Psoas muscle (tissue), 8 donors: ENCODE data around the gene ZNF236. TPM values are rescaled to one million over a fixed set of nuclear protein-coding genes. Genes with fewer than 3 reads are reported as not detected.

Experiments used
- ATAC-seq, 4 donors: fragments of 200-7000 bp; cut with Tn5 transposase; one replicate each; pipeline ENCODE4 v1.9.1; 2020; ENCODE audit warnings: moderate library complexity in 3 of 4, mild to moderate bottlenecking in 2 of 4
- DNase-seq, 2 donors: peaks; one replicate each; pipeline ENCODE4 v3.0.0-alpha.2; 2020
- H3K27ac ChIP-seq: fragments of 200-600 bp; one replicate; pipeline ENCODE4 v1.8.0; 2022
- H3K27me3 ChIP-seq, 3 donors: fragments of 200-600 bp in 1 of 3; one replicate each; pipeline versions ENCODE4 v1.6.1 to v1.8.0; 2013 to 2022; ENCODE audit warnings: low read length in 2 of 3, mild to moderate bottlenecking in 2 of 3, moderate library complexity in 1 of 3; ENCODE audit not compliant: insufficient read depth in 3 of 3
- H3K36me3 ChIP-seq, 2 donors: fragments of 200-600 bp in 1 of 2; one replicate each; pipeline versions ENCODE4 v1.6.1 to v1.8.0; 2013 to 2022; ENCODE audit warnings: low read depth in 1 of 2, mild to moderate bottlenecking in 1 of 2, moderate library complexity in 1 of 2; ENCODE audit not compliant: insufficient read depth in 1 of 2
- H3K4me1 ChIP-seq: fragments of 200-600 bp; one replicate; pipeline ENCODE4 v1.8.0; 2022
- H3K4me3 ChIP-seq: fragments of 200-600 bp; one replicate; pipeline ENCODE4 v1.8.0; 2022; ENCODE audit warnings: mild to moderate bottlenecking
- H3K9me3 ChIP-seq: fragments of 200-600 bp; one replicate; pipeline ENCODE4 v1.8.0; 2022
- WGBS, 3 donors: extraction: QIAGEN DNeasy Blood & Tissue Kit; methylation state at CpG; one replicate each; pipeline versions ENCODE4 v1.1.6 to v1.1.7; 2013; 5-methylcytosine and 5-hydroxymethylcytosine counted together
- intact Hi-C, 2 donors: fragments of 100-400 bp; cut with DNase I; formaldehyde crosslinking; loops; one replicate each; pipeline versions ENCODE4 v1.11.0 to v1.14.2; 2022
- polyA plus RNA-seq, 3 donors: library from polyadenylated mRNA; stranded (reverse); fragments of 200-250 nt; gene quantifications; one replicate each; pipeline ENCODE4 v1.2.3, GENCODE V29; 2013
- total RNA-seq, 4 donors: library from RNA; stranded (reverse); fragmentation: NEBNext Ultra II Directional in 2 of 4; extraction: Animal tissue kit (Norgen Biotek cat#: 25700) in 2 of 4; gene quantifications; one replicate each; pipeline versions ENCODE4 v1.2.1 to v1.2.4, GENCODE V29; 2021 to 2023
- TF ChIP-seq, protein P1 (sequence below): fragments of 200-600 bp; IDR thresholded peaks from one replicate; pipeline ENCODE4 v1.8.0; 2022; ENCODE audit warnings: antibody characterized with exemption
- donor health status: healthy with polysubstance abuse.
- donor health status: DM: no; HTN: no; CAD: no; lungs with moderate emphysema.
- donor health status: Bipolar disorder and iron deficiency.
- donor health status: healthy.
- donor health status: DM: yes; HTN: yes; CAD: no.
- donor health status: DM: no; HTN: no; CAD: no.
- donor health status: DM: no; HTN: no; CAD: no.
- donor health status: DM: yes; HTN: yes; CAD: no.

ZNF236 gene
- total and polyA plus RNA-seq, 7 donors: 0.76 to 9.4 (median 7.5) TPM

DNA sequence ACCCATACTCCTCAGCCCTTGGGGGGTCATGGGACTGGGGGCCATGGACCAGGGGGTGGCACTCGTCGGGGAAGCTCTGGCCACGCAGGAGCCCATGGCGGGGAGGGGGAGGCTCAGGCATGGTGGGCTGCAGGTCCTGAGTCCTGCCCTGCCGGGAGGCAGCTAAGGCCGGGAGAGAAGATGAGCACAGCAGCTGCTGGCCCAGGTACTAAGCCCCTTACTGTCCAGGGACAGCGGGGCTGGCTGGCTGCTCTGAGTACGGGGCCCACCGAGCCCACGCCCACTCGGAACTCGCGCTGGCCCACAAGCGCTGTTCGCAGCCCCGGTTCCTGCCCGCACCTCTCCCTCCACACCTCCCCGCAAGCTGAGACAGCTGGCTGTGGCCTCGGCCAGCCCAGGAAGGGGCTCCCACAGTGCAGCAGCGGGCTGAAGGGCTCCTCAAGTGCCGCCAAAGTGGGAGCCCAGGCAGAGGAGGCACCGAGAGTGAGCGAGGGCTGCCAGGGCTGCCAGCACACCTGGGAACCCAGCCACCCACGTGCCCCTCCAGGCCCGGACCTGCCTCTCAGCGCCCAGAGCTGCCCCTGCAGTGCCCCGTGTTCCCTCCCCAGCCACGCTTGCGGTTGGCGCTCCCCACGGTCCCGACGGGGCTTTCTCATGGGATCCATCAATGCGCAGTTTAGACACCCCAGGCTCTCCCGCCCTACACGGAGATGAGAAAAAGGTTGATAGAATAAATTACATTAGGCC is 33.6 kb upstream of the ZNF236 start:
- TF ChIP-seq, protein P1, sequence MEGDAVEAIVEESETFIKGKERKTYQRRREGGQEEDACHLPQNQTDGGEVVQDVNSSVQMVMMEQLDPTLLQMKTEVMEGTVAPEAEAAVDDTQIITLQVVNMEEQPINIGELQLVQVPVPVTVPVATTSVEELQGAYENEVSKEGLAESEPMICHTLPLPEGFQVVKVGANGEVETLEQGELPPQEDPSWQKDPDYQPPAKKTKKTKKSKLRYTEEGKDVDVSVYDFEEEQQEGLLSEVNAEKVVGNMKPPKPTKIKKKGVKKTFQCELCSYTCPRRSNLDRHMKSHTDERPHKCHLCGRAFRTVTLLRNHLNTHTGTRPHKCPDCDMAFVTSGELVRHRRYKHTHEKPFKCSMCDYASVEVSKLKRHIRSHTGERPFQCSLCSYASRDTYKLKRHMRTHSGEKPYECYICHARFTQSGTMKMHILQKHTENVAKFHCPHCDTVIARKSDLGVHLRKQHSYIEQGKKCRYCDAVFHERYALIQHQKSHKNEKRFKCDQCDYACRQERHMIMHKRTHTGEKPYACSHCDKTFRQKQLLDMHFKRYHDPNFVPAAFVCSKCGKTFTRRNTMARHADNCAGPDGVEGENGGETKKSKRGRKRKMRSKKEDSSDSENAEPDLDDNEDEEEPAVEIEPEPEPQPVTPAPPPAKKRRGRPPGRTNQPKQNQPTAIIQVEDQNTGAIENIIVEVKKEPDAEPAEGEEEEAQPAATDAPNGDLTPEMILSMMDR: no peak
- no peaks in the 10 kb centered on the region for H3K4me1 ChIP-seq
- H3K4me3 ChIP-seq: no peak overlapping the region
- H3K9me3 ChIP-seq: no peaks in the 10 kb centered on the region
- H3K27ac ChIP-seq: no peak overlapping the region
- H3K36me3 ChIP-seq: no peaks in the 10 kb centered on the region
- 88 to 94% (median 94%) methylated on average over 29 to 36 of the region's 36 CpGs for WGBS, 3 donors
- DNase-seq: no peak
- intact Hi-C loops: no loop called here
- no peak for ATAC-seq
- peaks cover 0 to 12% (median under 1%) of the 10 kb centered on the region in 3 donors for H3K27me3 ChIP-seq

DNA sequence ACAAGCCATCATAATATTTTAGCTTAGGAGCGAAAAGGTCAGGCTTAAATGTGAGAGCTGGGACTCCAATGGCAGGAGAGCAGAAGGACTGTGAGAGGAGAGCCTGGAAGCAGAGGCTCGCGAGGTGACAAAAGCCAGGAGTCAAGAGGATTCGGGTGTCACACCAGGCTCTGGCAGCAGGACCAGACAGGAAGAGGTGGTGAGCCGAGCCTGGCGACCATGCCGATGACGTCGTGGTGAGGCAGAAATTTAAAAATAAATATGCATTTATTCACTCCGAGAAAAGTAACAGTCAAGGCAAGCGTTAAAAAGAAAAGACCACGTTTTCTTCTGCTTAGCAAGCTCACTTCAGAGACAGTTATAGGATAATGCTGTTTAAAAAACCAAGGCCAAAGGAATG is 31.3 kb upstream of the ZNF236 start:
- 88 to 89% (median 88%) methylated on average over 12 of the region's 12 CpGs for WGBS, 3 donors
- H3K4me3 ChIP-seq: no peak overlapping the region
- H3K36me3 ChIP-seq: no peaks in the 10 kb centered on the region
- H3K9me3 ChIP-seq: no peaks in the 10 kb centered on the region
- no peak overlapping the region for H3K27ac ChIP-seq
- peaks cover 0 to 12% (median 0%) of the 10 kb centered on the region in 3 donors for H3K27me3 ChIP-seq
- ATAC-seq: no peak
- intact Hi-C loops: no loop called here
- TF ChIP-seq, protein P1: no peak
- H3K4me1 ChIP-seq: no peaks in the 10 kb centered on the region
- no peak for DNase-seq

DNA sequence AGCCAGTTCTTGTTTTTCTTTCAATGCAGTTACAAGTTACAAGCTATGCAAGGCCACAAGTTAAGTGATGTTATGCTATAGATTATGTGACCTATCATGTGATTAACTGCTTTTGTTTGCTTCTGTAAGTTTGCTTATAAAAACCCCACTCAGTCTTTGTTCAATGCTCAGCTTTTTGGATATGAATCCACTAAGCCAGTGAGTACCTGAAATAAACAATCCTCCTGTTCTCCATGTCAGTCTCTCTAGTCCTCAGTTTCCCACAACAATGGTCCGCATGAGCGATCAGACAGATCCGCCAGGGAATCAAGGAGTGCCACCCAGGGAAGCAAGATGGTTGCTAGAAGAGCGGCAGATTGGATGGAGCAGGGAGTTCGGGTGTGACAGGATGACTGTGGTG is 30.7 kb upstream of the ZNF236 start:
- intact Hi-C loops: no loop called here
- H3K27ac ChIP-seq: no peak overlapping the region
- H3K4me1 ChIP-seq: no peaks in the 10 kb centered on the region
- WGBS, 3 donors: 77 to 87% (median 86%) methylated on average over 5 of the region's 5 CpGs
- ATAC-seq (no peak), DNase-seq (no peak)
- TF ChIP-seq, protein P1: no peak
- no peak overlapping the region for H3K4me3 ChIP-seq
- no peaks in the 10 kb centered on the region for H3K36me3 ChIP-seq
- peaks cover 0 to 9% (median 0%) of the 10 kb centered on the region in 3 donors for H3K27me3 ChIP-seq
- no peaks in the 10 kb centered on the region for H3K9me3 ChIP-seq

DNA sequence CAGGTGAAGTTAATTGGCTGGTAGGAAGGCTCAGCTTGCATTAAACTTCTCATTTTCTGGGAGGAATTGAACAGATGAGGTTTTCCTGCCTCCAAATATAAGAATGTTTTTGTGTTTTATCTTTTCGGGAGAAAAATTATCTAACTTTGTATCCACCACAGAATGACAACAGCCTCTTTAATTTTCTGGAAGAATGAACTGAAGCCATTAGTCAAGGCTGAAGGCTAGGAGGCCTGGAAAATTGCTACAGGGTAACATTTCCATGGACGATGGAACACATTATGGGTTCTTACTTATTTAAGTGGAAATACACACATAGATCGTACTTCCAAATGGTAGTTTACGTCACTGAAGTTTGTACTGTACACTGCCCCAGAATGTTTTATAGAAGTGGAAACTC is 28.0 kb upstream of the ZNF236 start:
- ATAC-seq (no peak), DNase-seq (no peak)
- TF ChIP-seq, protein P1: no peak
- Histone ChIP-seq H3K4me3 (no peak overlapping the region), H3K27me3 (peaks cover 0 to 4% (median 0%) of the 10 kb centered on the region in 3 donors), H3K9me3 (no peaks in the 10 kb centered on the region), H3K36me3 (no peaks in the 10 kb centered on the region), H3K4me1 (no peaks in the 10 kb centered on the region), H3K27ac (no peak overlapping the region)
- intact Hi-C loops: no loop called here
- WGBS, 3 donors: 57 to 72% (median 65%) methylated on average over 4 of the region's 4 CpGs
